Stomach smooth muscle (tissue), 2 donors: ENCODE results near the gene SERTAD2.

Source experiments
- H3K27ac ChIP-seq: one replicate; pipeline ENCODE4 v1.7.0; 2013; ENCODE audit warnings: mild to moderate bottlenecking, low read length, inconsistent platforms
- H3K27me3 ChIP-seq, 2 donors: one replicate each; pipeline ENCODE4 v1.7.0; 2013; ENCODE audit warnings: low read length in 2 of 2; ENCODE audit not compliant: insufficient read depth in 2 of 2, control insufficient read depth in 1 of 2
- H3K36me3 ChIP-seq, 2 donors: one replicate each; pipeline ENCODE4 v1.7.0; 2013; ENCODE audit warnings: low read length in 2 of 2; ENCODE audit not compliant: control insufficient read depth in 2 of 2, insufficient read depth in 2 of 2
- H3K4me1 ChIP-seq: one replicate; pipeline ENCODE4 v1.7.0; 2013; ENCODE audit warnings: low read length; ENCODE audit not compliant: control insufficient read depth, insufficient read depth
- H3K4me3 ChIP-seq, 2 donors: one replicate each; pipeline ENCODE4 v1.7.0; 2013; ENCODE audit warnings: low read length in 2 of 2
- H3K9ac ChIP-seq, 2 donors: one replicate each; pipeline ENCODE4 v1.7.0; 2013; ENCODE audit warnings: low read length in 2 of 2, mild to moderate bottlenecking in 1 of 2
- H3K9me3 ChIP-seq, 2 donors: one replicate each; pipeline ENCODE4 v1.7.0; 2013; ENCODE audit warnings: low read length in 2 of 2; ENCODE audit not compliant: control insufficient read depth in 2 of 2
- donor health status: healthy.
- donor health status: Pancreatic carcinoma.

The SERTAD2 gene

DNA sequence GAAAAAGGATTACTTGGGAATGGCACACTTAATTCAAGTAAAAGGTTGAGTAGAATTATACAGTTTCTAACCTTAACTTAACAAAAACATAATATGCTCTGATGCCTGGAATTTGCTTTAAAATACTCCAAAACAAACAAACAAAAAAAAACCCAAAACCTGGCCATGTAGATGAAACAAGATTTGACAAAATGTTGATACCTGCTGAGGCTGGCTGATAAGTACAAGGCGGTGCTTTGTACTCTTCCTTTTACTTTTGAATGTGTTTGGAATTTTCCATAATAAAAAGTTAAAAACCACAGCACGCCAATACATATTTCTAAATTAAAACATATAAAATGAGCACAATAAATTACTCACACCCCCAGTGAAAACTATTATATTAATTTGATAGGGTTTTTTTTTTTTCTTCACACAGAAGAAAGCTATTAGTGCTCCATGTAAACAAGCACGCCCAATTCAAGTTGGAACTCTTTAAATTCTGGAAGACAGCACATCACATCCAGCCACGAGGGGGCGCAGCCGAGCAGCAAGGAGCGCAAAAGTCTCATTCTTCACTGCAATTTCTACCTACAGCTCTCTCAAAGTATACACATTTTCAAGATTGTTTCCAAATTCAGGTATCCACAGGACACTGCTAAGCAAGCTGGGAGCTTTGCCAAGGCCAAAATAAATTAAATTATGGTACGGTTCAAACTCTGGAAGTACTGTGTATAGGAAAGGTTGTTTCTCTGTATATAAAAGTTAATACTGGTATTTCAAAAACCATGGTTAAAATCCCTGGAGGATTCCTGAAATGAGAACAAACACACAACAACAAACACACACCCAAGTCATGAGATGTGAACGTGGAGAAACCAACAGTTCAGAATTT lies 7.5 kb downstream of the SERTAD2 start:
- no peaks in the 10 kb centered on the region for H3K36me3 ChIP-seq
- no peak overlapping the region for H3K9ac ChIP-seq
- H3K27me3 ChIP-seq = no peaks in the 10 kb centered on the region
- no peak overlapping the region for H3K4me3 ChIP-seq
- no peaks in the 10 kb centered on the region for H3K9me3 ChIP-seq
- H3K4me1 ChIP-seq = peaks cover 26% of the 10 kb centered on the region
- H3K27ac ChIP-seq = no peak overlapping the region

DNA sequence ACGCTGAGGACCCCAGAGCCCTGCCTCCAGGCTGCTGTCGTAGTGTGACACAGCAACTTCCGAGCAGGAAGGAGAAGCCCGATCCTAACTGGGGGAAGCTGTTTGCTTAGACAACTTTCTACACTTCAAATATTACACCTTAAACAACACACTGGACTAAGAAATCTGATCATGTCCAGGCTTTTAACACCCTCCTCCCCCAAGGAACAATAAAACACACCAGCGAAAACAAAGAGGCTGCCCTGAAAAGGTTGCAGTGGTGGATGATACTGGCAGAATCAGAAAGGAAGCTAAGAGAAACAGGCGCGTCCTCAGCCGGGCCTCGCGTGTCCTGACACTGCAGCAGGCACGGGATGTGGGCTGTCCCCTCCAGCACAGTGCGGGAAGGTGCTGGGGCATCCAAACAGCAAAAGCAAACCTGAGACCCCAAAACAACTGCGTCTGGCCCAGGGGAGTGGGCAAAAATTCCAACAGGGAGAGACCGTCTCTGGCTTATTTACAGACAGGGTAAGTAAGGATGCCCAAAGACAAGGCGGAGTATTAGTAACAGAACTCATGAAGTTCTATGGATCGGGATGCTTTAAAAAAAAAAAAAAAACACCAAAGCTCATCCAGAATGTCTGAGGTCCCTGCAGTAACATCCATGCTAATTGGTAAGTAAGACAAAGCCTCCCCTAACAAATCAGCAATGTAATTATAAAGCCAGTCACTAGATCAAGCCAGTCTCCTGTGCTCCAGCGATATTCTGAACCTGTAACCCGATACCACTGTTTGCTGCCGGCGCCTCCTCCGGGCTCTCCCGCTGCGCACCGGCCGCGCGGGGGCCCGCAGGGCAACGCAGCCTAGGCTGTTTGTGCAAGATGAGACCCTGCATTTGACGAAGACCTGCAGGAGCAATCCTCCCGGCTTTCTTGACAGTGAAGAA lies 9.0 kb downstream of the SERTAD2 start:
- H3K36me3 ChIP-seq = no peaks in the 10 kb centered on the region
- no peaks in the 10 kb centered on the region for H3K27me3 ChIP-seq
- H3K4me3 ChIP-seq = peak overlapping the region; percentile 76 to 78
- peaks cover 30% of the 10 kb centered on the region for H3K4me1 ChIP-seq
- H3K27ac ChIP-seq = peak overlapping the region; percentile 93
- peak overlapping the region; percentile 69 to 74 for H3K9ac ChIP-seq
- no peaks in the 10 kb centered on the region for H3K9me3 ChIP-seq

DNA sequence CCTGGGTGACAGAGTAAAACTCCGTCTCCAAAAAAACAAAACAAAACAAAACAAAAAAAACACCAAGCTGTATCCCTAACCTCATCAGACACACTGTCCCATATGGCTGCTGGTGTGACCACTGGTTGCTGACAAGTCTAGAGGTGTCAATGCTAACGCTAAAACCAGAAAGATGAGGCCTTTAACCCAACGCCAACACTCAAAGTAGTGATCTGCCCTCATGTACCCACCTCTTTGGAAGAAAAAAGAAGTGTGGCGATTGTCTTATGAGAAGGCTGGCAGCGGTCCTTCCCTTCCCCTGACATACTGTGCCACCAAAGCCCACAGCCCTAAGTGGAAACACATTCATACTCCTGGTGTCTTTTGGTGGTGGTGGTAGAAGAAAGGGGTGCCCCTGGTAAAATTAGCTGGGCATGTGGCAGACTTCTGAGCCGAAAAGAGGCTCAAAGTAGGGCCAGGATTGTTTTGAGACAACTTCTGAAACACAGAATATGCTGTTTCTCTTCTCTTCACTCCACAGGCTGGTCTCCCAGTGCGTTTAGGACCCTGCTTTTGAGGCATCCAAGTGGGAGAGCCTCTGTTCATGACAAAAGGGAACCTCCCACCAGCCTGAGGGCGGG lies 9.8 kb downstream of the SERTAD2 start:
- peak overlapping the region; percentile 76 to 78 for H3K4me3 ChIP-seq
- H3K9ac ChIP-seq = peak overlapping the region; percentile 69 to 74
- peak overlapping the region; percentile 93 for H3K27ac ChIP-seq
- H3K36me3 ChIP-seq = no peaks in the 10 kb centered on the region
- H3K27me3 ChIP-seq = no peaks in the 10 kb centered on the region
- H3K4me1 ChIP-seq = peaks cover 26% of the 10 kb centered on the region
- no peaks in the 10 kb centered on the region for H3K9me3 ChIP-seq

DNA sequence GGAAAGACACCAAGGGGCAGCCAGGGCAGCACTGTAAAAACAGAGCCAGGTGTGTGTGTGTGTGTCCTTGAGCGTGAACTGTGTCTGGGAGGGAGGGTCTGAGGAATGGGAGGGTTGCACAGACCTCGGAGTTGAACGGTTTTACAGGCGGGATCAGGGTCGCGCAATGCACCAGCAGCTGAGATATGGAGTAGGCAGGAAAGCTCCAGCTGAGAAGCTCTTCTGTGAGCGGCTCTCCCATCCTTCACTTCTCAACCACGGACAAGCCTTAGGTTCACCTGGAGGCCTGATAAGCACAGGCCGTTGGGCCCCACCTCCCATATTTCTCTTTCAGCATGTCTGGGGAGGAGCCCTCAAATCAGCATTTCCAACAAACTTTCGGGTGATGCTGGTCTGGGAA lies 12.1 kb downstream of the SERTAD2 start:
- no peak overlapping the region for H3K27ac ChIP-seq
- H3K4me1 ChIP-seq = peaks cover 26% of the 10 kb centered on the region
- no peak overlapping the region for H3K9ac ChIP-seq
- H3K36me3 ChIP-seq = peaks cover 0 to 2% of the 10 kb centered on the region in 2 donors
- no peak overlapping the region for H3K4me3 ChIP-seq
- H3K27me3 ChIP-seq = no peaks in the 10 kb centered on the region
- H3K9me3 ChIP-seq = no peaks in the 10 kb centered on the region

DNA sequence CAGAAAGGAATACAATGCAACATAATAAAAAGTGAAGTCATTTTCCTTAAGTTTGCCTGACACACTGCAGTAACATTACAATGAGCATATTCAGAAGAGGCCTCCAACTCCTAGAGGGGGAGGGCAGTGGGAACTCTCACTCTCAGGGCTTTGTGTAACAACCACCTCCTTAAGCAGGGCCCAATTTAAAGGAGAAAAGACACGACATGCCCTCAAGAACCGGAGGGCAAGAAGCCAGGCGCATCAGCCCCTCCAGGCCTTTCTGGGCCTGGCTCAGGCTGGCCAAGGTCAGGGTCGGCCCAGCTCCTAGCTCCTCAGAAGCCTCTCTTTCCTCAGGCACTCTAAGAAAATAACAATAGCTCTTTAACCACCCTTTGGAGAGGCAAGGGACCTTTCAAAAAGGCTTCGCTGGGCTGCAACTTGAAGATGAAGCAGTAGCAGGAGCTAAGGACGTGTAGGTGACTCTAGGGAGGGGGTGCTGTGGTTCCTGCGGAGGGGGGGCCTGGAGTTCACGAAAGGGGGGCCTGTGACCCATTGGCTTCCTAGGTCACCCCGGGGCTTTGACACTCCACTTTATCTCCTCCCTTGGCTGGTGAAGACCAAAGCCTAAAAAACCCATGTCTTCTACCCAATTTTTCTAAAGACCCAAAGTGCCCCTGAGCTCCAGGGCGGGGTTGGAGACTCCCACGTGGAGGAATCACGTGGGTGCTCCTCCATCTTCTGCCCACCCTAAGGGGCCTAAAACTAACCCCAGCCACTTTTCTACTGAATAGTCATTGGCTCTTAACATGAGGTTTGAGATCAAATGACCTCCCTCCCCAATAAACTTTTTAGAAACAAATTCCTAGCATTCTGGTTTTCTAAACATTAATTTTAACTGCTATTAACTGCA lies 13.3 kb downstream of the SERTAD2 start:
- Histone ChIP-seq H3K27ac (no peak overlapping the region), H3K9me3 (no peaks in the 10 kb centered on the region), H3K36me3 (peaks cover 9 to 10% of the 10 kb centered on the region in 2 donors), H3K9ac (no peak overlapping the region), H3K4me3 (no peak overlapping the region), H3K27me3 (no peaks in the 10 kb centered on the region), H3K4me1 (peaks cover 28% of the 10 kb centered on the region)

DNA sequence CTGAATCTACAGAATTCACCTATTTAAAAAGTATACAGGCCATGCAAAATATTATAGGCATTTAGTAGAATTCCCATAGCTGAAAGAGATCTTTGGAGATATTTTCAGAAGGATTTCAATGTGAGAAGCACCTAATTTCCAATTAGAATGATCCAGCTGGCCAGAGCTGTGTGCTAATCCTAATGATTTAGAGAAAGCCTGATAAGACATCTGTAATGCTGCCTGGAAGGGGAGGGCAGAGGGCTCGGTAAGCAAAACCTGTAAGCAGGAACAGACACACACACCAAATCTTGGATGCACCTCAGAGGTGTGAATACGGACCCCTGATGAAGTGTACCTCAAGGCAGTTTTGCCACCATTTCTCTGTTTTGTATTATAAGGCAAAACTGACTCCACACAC lies 14.0 kb downstream of the SERTAD2 start:
- Histone ChIP-seq H3K27me3 (no peaks in the 10 kb centered on the region), H3K9ac (no peak overlapping the region), H3K9me3 (no peaks in the 10 kb centered on the region), H3K4me3 (no peak overlapping the region), H3K4me1 (peaks cover 27% of the 10 kb centered on the region), H3K27ac (no peak overlapping the region), H3K36me3 (peaks cover 13 to 14% of the 10 kb centered on the region in 2 donors)

DNA sequence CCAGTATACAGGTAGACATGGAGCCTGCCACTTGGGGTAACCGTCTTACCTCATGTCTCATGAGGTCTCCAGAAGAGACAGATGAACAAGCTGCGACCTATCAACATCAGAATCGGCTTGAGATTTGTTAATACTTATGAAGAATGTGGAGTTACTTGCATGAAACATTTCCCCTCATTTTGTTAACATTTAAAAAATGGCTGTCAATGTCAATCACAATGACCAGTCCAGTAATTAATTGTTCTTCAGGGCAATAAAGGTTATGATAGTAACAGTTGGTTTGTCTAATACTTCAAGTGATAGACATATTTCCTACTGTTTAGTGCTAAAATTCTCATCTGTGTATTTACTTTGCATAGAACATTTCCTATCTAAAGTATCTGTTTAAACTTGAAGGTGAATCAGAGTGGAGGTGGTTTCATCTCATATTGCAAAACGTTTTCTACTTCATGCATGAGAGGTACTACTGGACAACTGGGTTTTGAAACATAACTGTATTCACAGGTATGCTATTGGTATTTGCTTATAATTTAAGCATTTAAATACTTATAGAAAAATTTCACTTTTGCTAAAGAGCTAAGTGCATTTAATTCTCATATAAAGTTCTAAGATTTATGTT lies 15.1 kb downstream of the SERTAD2 start:
- Histone ChIP-seq H3K4me3 (no peak overlapping the region), H3K9ac (no peak overlapping the region), H3K9me3 (no peaks in the 10 kb centered on the region), H3K4me1 (peaks cover 17% of the 10 kb centered on the region), H3K36me3 (peaks cover 13 to 15% of the 10 kb centered on the region in 2 donors), H3K27me3 (no peaks in the 10 kb centered on the region), H3K27ac (no peak overlapping the region)

DNA sequence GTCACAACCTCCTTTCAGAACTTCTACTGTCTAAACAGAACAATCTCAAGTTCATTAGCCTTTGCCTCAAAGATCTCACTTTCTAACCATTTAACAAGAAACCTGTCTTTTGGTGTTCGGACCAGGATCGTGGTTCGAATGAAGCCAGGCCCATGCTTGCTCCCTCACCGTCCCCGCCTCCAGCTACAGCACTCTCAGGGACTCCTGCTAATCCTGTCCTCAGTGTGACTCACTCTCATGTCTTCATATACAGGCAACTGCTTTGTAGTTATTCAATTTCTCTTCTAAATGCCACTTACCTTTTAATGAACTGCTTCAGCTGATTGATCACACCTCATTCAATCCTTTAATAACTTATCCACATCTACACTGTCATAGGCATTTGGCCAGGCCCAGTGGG lies 15.8 kb downstream of the SERTAD2 start:
- Histone ChIP-seq H3K4me1 (peaks cover 14% of the 10 kb centered on the region), H3K4me3 (no peak overlapping the region), H3K36me3 (peaks cover 13 to 15% of the 10 kb centered on the region in 2 donors), H3K9me3 (no peaks in the 10 kb centered on the region), H3K27ac (no peak overlapping the region), H3K27me3 (no peaks in the 10 kb centered on the region), H3K9ac (no peak overlapping the region)

DNA sequence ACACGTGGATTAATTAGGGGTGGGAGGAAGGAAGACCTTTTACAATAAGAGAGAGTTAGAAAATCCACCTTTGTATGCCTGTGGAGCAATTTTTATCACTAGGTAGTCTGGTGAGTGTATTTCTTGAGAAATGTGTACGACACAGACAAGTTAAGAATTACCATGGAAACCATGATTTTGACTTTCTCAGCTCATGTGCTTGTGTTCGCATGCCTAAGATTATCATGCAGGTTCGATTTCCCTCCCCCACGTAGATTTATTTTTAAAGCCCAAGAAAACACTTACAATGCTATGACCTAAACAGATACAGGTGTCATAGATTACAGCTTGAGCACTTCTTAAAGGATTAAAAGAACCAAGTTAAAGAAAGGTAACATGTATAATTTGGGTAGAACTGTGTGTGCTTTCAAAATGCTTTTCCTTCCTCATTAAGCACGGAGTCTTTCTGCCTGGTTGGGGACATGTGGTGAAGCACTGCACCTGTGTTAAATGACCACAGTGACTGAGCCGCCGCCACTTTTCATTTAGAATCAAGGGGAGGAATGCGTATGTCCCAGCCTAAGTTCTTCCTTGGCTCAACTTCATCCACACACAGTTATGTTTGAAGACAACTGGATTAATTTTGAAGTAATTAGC lies 16.6 kb downstream of the SERTAD2 start:
- Histone ChIP-seq H3K27ac (no peak overlapping the region), H3K4me3 (no peak overlapping the region), H3K9ac (no peak overlapping the region), H3K4me1 (peaks cover 13% of the 10 kb centered on the region), H3K36me3 (peaks cover 13 to 15% of the 10 kb centered on the region in 2 donors), H3K27me3 (no peaks in the 10 kb centered on the region), H3K9me3 (no peaks in the 10 kb centered on the region)
